ENCODE measurements around the gene UNG. TPM values are rescaled to one million over a fixed set of nuclear protein-coding genes. Genes with fewer than 3 reads are reported as not detected.
A peak's percentile ranks its signal among the peaks of the same experiment; 100 is the strongest.

UNG gene
- total RNA-seq, 4 donors from 2014 or later = 28.0 to 43.1 (median 38.7) TPM

DNA sequence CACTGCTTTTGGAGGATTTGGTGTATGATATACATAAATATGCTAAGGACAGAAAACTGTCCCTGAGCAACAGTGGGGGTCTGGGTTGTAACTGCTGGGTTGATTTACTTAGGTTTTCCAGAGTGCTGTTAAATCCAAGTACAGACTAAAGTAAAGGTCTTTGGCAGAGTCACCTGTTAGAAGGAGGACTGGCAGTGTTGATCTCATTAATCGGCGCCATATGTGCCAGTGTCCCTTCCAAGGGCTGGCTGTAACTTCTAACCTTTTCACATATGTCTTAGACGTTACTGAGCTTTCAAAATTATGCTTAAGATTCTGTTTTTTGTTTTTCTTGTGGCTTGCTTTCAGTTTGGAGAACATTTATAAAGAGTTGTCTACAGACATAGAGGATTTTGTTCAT, 5.1 kb downstream of the UNG start:
- intact Hi-C loops (cut with DNase I) = no loop called here
- no peaks in the 10 kb centered on the region for H3K9me3 ChIP-seq
- H3K36me3 ChIP-seq = peaks cover 0 to 71% (median 35%) of the 10 kb centered on the region in 3 donors
- no peaks in the 10 kb centered on the region for H3K27me3 ChIP-seq
- no peak for TF ChIP-seq POLR2A (IDR thresholded peaks at IDR 0.05)
- TF ChIP-seq, protein P1, sequence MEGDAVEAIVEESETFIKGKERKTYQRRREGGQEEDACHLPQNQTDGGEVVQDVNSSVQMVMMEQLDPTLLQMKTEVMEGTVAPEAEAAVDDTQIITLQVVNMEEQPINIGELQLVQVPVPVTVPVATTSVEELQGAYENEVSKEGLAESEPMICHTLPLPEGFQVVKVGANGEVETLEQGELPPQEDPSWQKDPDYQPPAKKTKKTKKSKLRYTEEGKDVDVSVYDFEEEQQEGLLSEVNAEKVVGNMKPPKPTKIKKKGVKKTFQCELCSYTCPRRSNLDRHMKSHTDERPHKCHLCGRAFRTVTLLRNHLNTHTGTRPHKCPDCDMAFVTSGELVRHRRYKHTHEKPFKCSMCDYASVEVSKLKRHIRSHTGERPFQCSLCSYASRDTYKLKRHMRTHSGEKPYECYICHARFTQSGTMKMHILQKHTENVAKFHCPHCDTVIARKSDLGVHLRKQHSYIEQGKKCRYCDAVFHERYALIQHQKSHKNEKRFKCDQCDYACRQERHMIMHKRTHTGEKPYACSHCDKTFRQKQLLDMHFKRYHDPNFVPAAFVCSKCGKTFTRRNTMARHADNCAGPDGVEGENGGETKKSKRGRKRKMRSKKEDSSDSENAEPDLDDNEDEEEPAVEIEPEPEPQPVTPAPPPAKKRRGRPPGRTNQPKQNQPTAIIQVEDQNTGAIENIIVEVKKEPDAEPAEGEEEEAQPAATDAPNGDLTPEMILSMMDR (IDR thresholded peaks at IDR 0.05) = no peak
- 73 to 92% methylated on average over 3 of the region's 3 CpGs for WGBS, 2 donors
- no peak overlapping the region for H3K4me3 ChIP-seq
- no peak for DNase-seq
- peaks cover 2 to 31% (median 17%) of the 10 kb centered on the region in 3 donors for H3K4me1 ChIP-seq
- no peak overlapping the region for H3K27ac ChIP-seq

DNA sequence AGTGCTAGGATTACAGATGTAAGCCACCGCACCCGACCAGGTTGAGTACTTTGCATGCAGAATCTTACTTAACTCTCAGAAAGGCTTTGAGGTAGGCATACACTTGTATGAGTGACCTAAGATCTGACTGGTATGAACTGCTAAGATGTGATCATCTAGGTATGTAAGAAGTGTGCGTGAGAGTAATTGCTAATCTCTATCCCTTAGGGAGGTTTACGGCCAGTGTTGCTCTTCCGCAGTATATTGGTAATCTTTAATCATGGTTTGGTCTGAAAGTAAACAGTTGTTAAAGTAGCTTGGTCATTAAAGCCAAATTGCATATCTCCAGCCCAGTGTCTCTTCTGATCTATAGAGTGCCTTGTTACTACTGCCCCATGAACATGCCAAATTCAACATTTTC, 7.8 kb downstream of the UNG start:
- Histone ChIP-seq H3K4me1 (peaks cover 0 to 11% (median 3%) of the 10 kb centered on the region in 3 donors), H3K4me3 (no peak overlapping the region), H3K27ac (no peak overlapping the region), H3K27me3 (no peaks in the 10 kb centered on the region), H3K36me3 (peaks cover 0 to 98% (median 35%) of the 10 kb centered on the region in 3 donors), H3K9me3 (no peaks in the 10 kb centered on the region)
- 92 to 99% methylated on average over 5 of the region's 5 CpGs for WGBS, 2 donors
- DNase-seq = no peak
- intact Hi-C loops (cut with DNase I) = no loop called here
- TF ChIP-seq, protein P1 (IDR thresholded peaks at IDR 0.05) = no peak
- no peak for TF ChIP-seq POLR2A (IDR thresholded peaks at IDR 0.05)

DNA sequence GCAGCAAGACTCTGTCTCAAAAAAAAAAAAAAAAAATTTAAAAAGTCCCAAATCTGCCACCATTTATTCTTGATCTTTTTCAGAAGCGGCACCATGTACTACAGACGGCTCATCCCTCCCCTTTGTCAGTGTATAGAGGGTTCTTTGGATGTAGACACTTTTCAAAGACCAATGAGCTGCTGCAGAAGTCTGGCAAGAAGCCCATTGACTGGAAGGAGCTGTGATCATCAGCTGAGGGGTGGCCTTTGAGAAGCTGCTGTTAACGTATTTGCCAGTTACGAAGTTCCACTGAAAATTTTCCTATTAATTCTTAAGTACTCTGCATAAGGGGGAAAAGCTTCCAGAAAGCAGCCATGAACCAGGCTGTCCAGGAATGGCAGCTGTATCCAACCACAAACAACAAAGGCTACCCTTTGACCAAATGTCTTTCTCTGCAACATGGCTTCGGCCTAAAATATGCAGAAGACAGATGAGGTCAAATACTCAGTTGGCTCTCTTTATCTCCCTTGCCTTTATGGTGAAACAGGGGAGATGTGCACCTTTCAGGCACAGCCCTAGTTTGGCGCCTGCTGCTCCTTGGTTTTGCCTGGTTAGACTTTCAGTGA, 12.5 kb downstream of the UNG start:
- no peak for DNase-seq
- H3K9me3 ChIP-seq = no peaks in the 10 kb centered on the region
- WGBS, 2 donors = 80 to 84% methylated on average over 5 to 6 of the region's 6 CpGs
- no peak overlapping the region for H3K4me3 ChIP-seq
- intact Hi-C loops (cut with DNase I) = loop anchor here (10.0 kb wide), 1 partner anchor 275 kb away; no protein-coding TSS in a partner anchor
- peak overlapping the region; percentile 75 to 95 (median 90) for H3K27ac ChIP-seq
- peaks cover 0 to 55% (median 7%) of the 10 kb centered on the region in 3 donors for H3K36me3 ChIP-seq
- H3K4me1 ChIP-seq = peaks cover 9 to 51% (median 26%) of the 10 kb centered on the region in 3 donors
- TF ChIP-seq, protein P1 (IDR thresholded peaks at IDR 0.05) = no peak
- TF ChIP-seq POLR2A (IDR thresholded peaks at IDR 0.05) = no peak
- H3K27me3 ChIP-seq = no peaks in the 10 kb centered on the region

DNA sequence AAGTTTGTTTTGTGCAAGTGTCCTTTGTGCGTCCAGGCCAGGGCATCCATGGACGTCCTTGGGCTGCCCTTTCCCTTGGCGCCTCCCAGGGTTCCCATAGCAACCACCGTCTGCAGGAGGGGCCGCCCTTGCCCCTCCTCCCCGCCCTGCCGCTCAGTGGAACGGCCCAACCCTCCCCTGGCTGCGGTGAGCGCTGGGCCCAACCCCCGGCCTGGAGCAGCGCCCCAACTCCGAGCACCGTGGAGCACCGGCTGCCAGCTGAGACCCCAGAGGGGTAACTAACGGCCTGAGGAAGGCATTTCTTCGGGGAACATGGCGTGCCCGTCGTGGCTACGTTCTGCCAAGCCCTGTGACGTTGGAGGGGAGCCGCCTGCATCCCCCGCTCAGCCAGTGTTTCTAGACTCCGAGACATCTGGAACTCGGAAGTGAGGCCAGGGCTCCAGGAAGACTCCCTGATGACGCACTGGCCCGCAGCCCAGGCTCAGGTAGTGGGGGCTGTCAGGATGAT, 13.6 kb downstream of the UNG start:
- no peaks in the 10 kb centered on the region for H3K27me3 ChIP-seq
- peak overlapping the region; percentile 33 to 72 (median 58) for H3K4me3 ChIP-seq
- 0 to 18% methylated on average over 8 to 12 of the region's 28 CpGs for WGBS, 2 donors
- H3K4me1 ChIP-seq = peaks cover 9 to 63% (median 34%) of the 10 kb centered on the region in 3 donors
- peaks cover 0 to 43% (median 3%) of the 10 kb centered on the region in 3 donors for H3K36me3 ChIP-seq
- intact Hi-C loops (cut with DNase I) = loop anchor here (10.0 kb wide), 1 partner anchor 274 kb away; no protein-coding TSS in a partner anchor
- DNase-seq = no peak
- TF ChIP-seq, protein P1 (IDR thresholded peaks at IDR 0.05) = peak in 1 of 6 experiments; percentile 30
- TF ChIP-seq POLR2A (IDR thresholded peaks at IDR 0.05) = peak in 3 of 4 donors; percentile 15 to 63 (median 52)
- H3K27ac ChIP-seq = peak overlapping the region; percentile 75 to 95 (median 90)
- no peaks in the 10 kb centered on the region for H3K9me3 ChIP-seq
